Measurements from ENCODE around the gene TFF1. TPM values are rescaled to one million over a fixed set of nuclear protein-coding genes. Genes with fewer than 3 reads are reported as not detected.

TFF1 gene
- total RNA-seq, 4 donors from 2014 or later = not detected

GRCh38 chr21:42317341-42317741, 49.0 kb downstream of the TFF1 start:
- Histone ChIP-seq H3K27me3 (no peaks in the 10 kb centered on the region), H3K27ac (no peak overlapping the region), H3K9me3 (no peaks in the 10 kb centered on the region), H3K4me3 (replicated peaks in 1 of 3) (no peak overlapping the region), H3K4me1 (peaks cover 22 to 44% of the 10 kb centered on the region in 2 donors), H3K36me3 (no peaks in the 10 kb centered on the region)
- intact Hi-C loops (cut with DNase I) = loop anchor here (10.0 kb wide), 1 partner anchor 67 kb away; no protein-coding TSS in a partner anchor
- DNase-seq = no peak
- TF ChIP-seq POLR2A (IDR thresholded peaks at IDR 0.05) = no peak
- TF ChIP-seq, protein P1, sequence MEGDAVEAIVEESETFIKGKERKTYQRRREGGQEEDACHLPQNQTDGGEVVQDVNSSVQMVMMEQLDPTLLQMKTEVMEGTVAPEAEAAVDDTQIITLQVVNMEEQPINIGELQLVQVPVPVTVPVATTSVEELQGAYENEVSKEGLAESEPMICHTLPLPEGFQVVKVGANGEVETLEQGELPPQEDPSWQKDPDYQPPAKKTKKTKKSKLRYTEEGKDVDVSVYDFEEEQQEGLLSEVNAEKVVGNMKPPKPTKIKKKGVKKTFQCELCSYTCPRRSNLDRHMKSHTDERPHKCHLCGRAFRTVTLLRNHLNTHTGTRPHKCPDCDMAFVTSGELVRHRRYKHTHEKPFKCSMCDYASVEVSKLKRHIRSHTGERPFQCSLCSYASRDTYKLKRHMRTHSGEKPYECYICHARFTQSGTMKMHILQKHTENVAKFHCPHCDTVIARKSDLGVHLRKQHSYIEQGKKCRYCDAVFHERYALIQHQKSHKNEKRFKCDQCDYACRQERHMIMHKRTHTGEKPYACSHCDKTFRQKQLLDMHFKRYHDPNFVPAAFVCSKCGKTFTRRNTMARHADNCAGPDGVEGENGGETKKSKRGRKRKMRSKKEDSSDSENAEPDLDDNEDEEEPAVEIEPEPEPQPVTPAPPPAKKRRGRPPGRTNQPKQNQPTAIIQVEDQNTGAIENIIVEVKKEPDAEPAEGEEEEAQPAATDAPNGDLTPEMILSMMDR (IDR thresholded peaks at IDR 0.05) = no peak
- 72 to 87% methylated on average over 7 to 8 of the region's 8 CpGs for WGBS, 2 donors

DNA sequence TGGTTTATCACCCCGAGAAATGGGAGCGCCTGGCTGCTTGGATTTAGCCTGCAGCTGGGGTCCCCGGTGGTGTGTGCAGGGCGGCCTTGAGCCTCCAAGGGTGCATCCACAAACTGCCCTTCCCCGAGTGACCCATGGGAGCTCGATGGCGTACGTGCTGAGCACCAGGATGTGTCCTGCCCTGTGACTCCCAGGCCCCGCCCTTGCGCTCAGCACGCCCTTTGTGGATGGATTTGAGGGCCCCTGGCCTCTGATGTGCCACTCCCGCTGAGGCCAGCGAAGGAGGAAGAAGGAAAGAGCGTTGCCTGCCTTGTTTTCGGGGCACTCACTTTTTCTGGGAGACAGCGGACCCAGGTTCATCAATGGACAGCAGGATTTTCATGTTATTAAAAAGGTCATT, 49.4 kb downstream of the TFF1 start:
- DNase-seq = no peak
- Histone ChIP-seq H3K4me1 (peaks cover 27 to 47% of the 10 kb centered on the region in 2 donors), H3K9me3 (no peaks in the 10 kb centered on the region), H3K27me3 (no peaks in the 10 kb centered on the region), H3K4me3 (replicated peaks in 1 of 3) (no peak overlapping the region), H3K27ac (peak overlapping the region; percentile 83 to 95 (median 92)), H3K36me3 (peaks cover 0 to under 1% of the 10 kb centered on the region in 2 donors)
- TF ChIP-seq, protein P1 (IDR thresholded peaks at IDR 0.05) = no peak
- TF ChIP-seq POLR2A (IDR thresholded peaks at IDR 0.05) = no peak
- intact Hi-C loops (cut with DNase I) = loop anchor here (10.0 kb wide), 1 partner anchor 68 kb away; no protein-coding TSS in a partner anchor
- WGBS, 2 donors = 93 to 95% methylated on average over 12 to 13 of the region's 16 CpGs

GRCh38 chr21:42315296-42315891, 50.9 kb downstream of the TFF1 start, which contains the start of gene TFF3:
Gene TFF3, minus strand, starts transcription at chr21:42315409. Its CDS starts 35 bp downstream, at chr21:42315374.
- intact Hi-C loops (cut with DNase I) = loop anchor here (10.0 kb wide), 1 partner anchor 69 kb away; no protein-coding TSS in a partner anchor
- WGBS, 2 donors = 26 to 36% methylated on average over 13 to 15 of the region's 15 CpGs
- Histone ChIP-seq H3K9me3 (no peaks in the 10 kb centered on the region), H3K4me3 (replicated peaks in 1 of 3) (peak within 1 kb of the TSS in 2 of 3 donors; percentile 7 to 18), H3K27me3 (no peaks in the 10 kb centered on the region), H3K4me1 (peaks cover 35 to 53% of the 10 kb centered on the region in 2 donors), H3K27ac (peak within 1 kb of the TSS; percentile 83 to 95 (median 92)), H3K36me3 (peaks cover 0 to 8% of the 10 kb centered on the region in 2 donors)
- peak in 1 of 2 donors; percentile 94 for TF ChIP-seq POLR2A (IDR thresholded peaks at IDR 0.05)
- TF ChIP-seq, protein P1 (IDR thresholded peaks at IDR 0.05) = peak in 1 of 6 experiments; percentile 3
- DNase-seq = peak; percentile 89 to 92

GRCh38 chr21:42314616-42315295, 51.6 kb downstream of the TFF1 start:
- Histone ChIP-seq H3K4me3 (replicated peaks in 1 of 3) (peak overlapping the region in 2 of 3 donors; percentile 7 to 18), H3K36me3 (peaks cover 0 to 8% of the 10 kb centered on the region in 2 donors), H3K27me3 (no peaks in the 10 kb centered on the region), H3K4me1 (peaks cover 41 to 59% of the 10 kb centered on the region in 2 donors), H3K27ac (peak overlapping the region; percentile 83 to 95 (median 92)), H3K9me3 (no peaks in the 10 kb centered on the region)
- intact Hi-C loops (cut with DNase I) = loop anchor here (10.0 kb wide), 1 partner anchor 70 kb away; no protein-coding TSS in a partner anchor
- no peak for DNase-seq
- TF ChIP-seq, protein P1 (IDR thresholded peaks at IDR 0.05) = no peak
- TF ChIP-seq POLR2A (IDR thresholded peaks at IDR 0.05) = no peak
- WGBS, 2 donors = 56 to 63% methylated on average over 6 of the region's 6 CpGs

Measured in thyroid gland (tissue), 4 donors.